SU-DHL-6 (cell line): ENCODE measurements around the gene AKNA.

ENCODE experiments used
- H2AFZ ChIP-seq: fragments of 200-600 bp; sonication (generic); 2 replicates; pipeline ENCODE4 v1.6.1; 2014; ENCODE audit warnings: low read depth, mild to moderate bottlenecking, moderate library complexity, mixed read lengths, antibody characterized with exemption, low read length; ENCODE audit not compliant: severe bottlenecking
- H3F3A ChIP-seq: fragments of 200-600 bp; shearing (Covaris generic); 2 replicates; pipeline ENCODE4 v1.6.0; 2016; ENCODE audit warnings: antibody characterized with exemption, mild to moderate bottlenecking; ENCODE audit not compliant: insufficient read depth
- H3K27ac ChIP-seq: fragments of 200-600 bp; sonication (generic); 2 replicates; pipeline ENCODE4 v1.5.1; 2016; ENCODE audit warnings: low read depth, mild to moderate bottlenecking, low read length, moderate library complexity, mixed read lengths
- H3K27me3 ChIP-seq: fragments of 200-600 bp; sonication (generic), shearing (Covaris generic); 2 replicates; pipeline ENCODE4 v1.6.0; 2014; ENCODE audit warnings: mild to moderate bottlenecking, low read length
- H3K36me3 ChIP-seq: fragments of 200-600 bp; sonication (generic); 2 replicates; pipeline ENCODE4 v1.6.1; 2014; ENCODE audit warnings: mild to moderate bottlenecking, low read length, mixed read lengths
- H3K4me2 ChIP-seq: fragments of 300-600, 200-600 bp; shearing (Covaris generic), sonication (generic); 2 replicates; pipeline ENCODE4 v1.6.0; 2014; ENCODE audit warnings: low read length, low read depth, mild to moderate bottlenecking; ENCODE audit not compliant: poor library complexity, severe bottlenecking
- H3K4me3 ChIP-seq: fragments of 200-600 bp; sonication (generic); 2 replicates; pipeline ENCODE4 v1.5.1; 2014; ENCODE audit warnings: antibody characterized with exemption, low read length, mild to moderate bottlenecking, mixed read lengths; ENCODE audit not compliant: insufficient read depth, poor library complexity, severe bottlenecking
- H3K79me2 ChIP-seq: fragments of 200-600 bp; sonication (generic); 2 replicates; pipeline ENCODE4 v1.6.1; 2014; ENCODE audit warnings: mild to moderate bottlenecking, low read length, moderate library complexity; ENCODE audit not compliant: insufficient read depth
- H3K9ac ChIP-seq: fragments of 200-600 bp; sonication (generic); 2 replicates; pipeline ENCODE4 v1.7.0; 2014; ENCODE audit warnings: mild to moderate bottlenecking, low read length
- H3K9me2 ChIP-seq: fragments of 200-600 bp; sonication (generic); replicated peaks from 2 replicates; pipeline ENCODE4 v1.6.1; 2014; ENCODE audit warnings: low read length; ENCODE audit not compliant: insufficient read depth
- H3K9me3 ChIP-seq: fragments of 200-600 bp; sonication (generic); 2 replicates; pipeline ENCODE4 v1.6.1; 2014; ENCODE audit warnings: low read length, mixed read lengths; ENCODE audit not compliant: insufficient read depth
- H4K20me1 ChIP-seq: fragments of 200-600 bp; sonication (generic); 2 replicates; pipeline ENCODE4 v1.6.1; 2014; ENCODE audit warnings: low read depth, mild to moderate bottlenecking, antibody characterized with exemption, low read length, moderate library complexity, mixed read lengths
- EZH2phosphoT487 ChIP-seq: fragments of 200-600 bp; sonication (generic), shearing (Covaris generic); conservative IDR thresholded peaks from 2 replicates; pipeline ENCODE4 v1.6.1; 2018; ENCODE audit warnings: mild to moderate bottlenecking, antibody characterized with exemption, low read length, moderate library complexity, mixed read lengths
- TF ChIP-seq, protein P1 (sequence below): fragments of 200-600 bp; sonication (generic); IDR thresholded peaks from one replicate; pipeline ENCODE4 v1.5.1; 2017; ENCODE audit warnings: antibody characterized with exemption, mild to moderate bottlenecking, low read length, moderate library complexity; ENCODE audit not compliant: insufficient read depth, poor library complexity, severe bottlenecking

Gene AKNA

GRCh38 chr9:114304416-114305188 lies 83.2 kb downstream of the AKNA start:
- Histone ChIP-seq H3K4me2 (no peak overlapping the region), H3K27ac (no peak overlapping the region), H3K36me3 (no peaks in the 10 kb centered on the region), H3K27me3 (no peaks in the 10 kb centered on the region), H3F3A (no peaks in the 10 kb centered on the region), H3K9ac (no peak overlapping the region), H4K20me1 (no peaks in the 10 kb centered on the region), H3K9me2 (no peaks in the 10 kb centered on the region), H3K9me3 (no peaks in the 10 kb centered on the region), H2AFZ (no peak overlapping the region), H3K79me2 (no peaks in the 10 kb centered on the region), H3K4me3 (no peak overlapping the region)
- no peak for TF ChIP-seq EZH2phosphoT487
- TF ChIP-seq, protein P1, sequence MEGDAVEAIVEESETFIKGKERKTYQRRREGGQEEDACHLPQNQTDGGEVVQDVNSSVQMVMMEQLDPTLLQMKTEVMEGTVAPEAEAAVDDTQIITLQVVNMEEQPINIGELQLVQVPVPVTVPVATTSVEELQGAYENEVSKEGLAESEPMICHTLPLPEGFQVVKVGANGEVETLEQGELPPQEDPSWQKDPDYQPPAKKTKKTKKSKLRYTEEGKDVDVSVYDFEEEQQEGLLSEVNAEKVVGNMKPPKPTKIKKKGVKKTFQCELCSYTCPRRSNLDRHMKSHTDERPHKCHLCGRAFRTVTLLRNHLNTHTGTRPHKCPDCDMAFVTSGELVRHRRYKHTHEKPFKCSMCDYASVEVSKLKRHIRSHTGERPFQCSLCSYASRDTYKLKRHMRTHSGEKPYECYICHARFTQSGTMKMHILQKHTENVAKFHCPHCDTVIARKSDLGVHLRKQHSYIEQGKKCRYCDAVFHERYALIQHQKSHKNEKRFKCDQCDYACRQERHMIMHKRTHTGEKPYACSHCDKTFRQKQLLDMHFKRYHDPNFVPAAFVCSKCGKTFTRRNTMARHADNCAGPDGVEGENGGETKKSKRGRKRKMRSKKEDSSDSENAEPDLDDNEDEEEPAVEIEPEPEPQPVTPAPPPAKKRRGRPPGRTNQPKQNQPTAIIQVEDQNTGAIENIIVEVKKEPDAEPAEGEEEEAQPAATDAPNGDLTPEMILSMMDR = no peak

- Histone ChIP-seq H3K27ac (no peak overlapping the region), H3K79me2 (no peaks in the 10 kb centered on the region), H3K9me3 (no peaks in the 10 kb centered on the region), H3K4me3 (no peak overlapping the region), H2AFZ (no peak overlapping the region), H3K9ac (no peak overlapping the region), H3F3A (no peaks in the 10 kb centered on the region), H4K20me1 (no peaks in the 10 kb centered on the region), H3K4me2 (no peak overlapping the region), H3K27me3 (no peaks in the 10 kb centered on the region), H3K9me2 (no peaks in the 10 kb centered on the region), H3K36me3 (no peaks in the 10 kb centered on the region)
- no peak for TF ChIP-seq EZH2phosphoT487
- TF ChIP-seq, protein P1 = no peak
Measured at GRCh38 chr9:114303977-114304376, 83.8 kb downstream of the AKNA start.

DNA sequence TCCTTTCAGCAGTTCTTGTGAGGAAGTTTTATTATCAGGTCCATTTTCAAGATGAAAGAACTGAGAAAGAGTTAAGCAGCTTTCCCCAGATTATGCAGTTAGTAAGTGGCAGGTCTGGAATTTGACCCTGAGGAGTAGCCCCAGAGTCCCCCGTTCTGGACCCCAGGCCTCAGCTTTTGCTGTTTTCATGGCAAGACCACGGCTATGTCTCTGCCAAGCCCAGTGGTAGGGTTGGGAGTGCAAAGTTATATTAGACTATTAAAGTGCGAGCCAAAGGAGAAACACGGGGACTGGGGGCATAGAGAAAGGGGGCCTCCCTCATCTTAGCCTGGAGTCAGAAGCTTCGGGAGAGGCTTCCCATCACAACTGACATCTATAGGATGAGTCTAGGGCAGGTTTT lies 84.2 kb downstream of the AKNA start:
- Histone ChIP-seq H3K79me2 (no peaks in the 10 kb centered on the region), H3F3A (no peaks in the 10 kb centered on the region), H3K4me3 (no peak overlapping the region), H3K27ac (no peak overlapping the region), H3K36me3 (no peaks in the 10 kb centered on the region), H4K20me1 (no peaks in the 10 kb centered on the region), H2AFZ (no peak overlapping the region), H3K9me2 (no peaks in the 10 kb centered on the region), H3K9ac (no peak overlapping the region), H3K9me3 (no peaks in the 10 kb centered on the region), H3K4me2 (no peak overlapping the region), H3K27me3 (no peaks in the 10 kb centered on the region)
- TF ChIP-seq, protein P1 = no peak
- no peak for TF ChIP-seq EZH2phosphoT487
